Gastroesophageal sphincter (tissue), 4 donors: ENCODE data around the gene SLC13A4. TPM values are rescaled to one million over a fixed set of nuclear protein-coding genes. Genes with fewer than 3 reads are reported as not detected.

Source experiments
- ATAC-seq: fragments of 150-250 bp; one replicate; pipeline ENCODE4 v1.9.1; 2016; ENCODE audit warnings: mild to moderate bottlenecking, moderate library complexity
- H3K27ac ChIP-seq, 4 donors: fragments of 200-600 bp; sonication (generic) in 3 of 4; 1 replicate in 3 of 4; 2 replicates in 1 of 4; pipeline ENCODE4 v1.5.1; 2016 to 2019
- H3K27me3 ChIP-seq: fragments of 200-600 bp; sonication (generic); one replicate; pipeline ENCODE4 v1.5.1; 2019
- H3K36me3 ChIP-seq, 2 donors: fragments of 200-600 bp; sonication (generic); one replicate each; pipeline ENCODE4 v1.5.1; 2019; ENCODE audit warnings: control low read depth in 1 of 2
- H3K4me1 ChIP-seq, 3 donors: fragments of 200-600 bp; sonication (generic); 1 replicate in 2 of 3; 2 replicates in 1 of 3; pipeline ENCODE4 v1.5.1; 2016 to 2019; ENCODE audit warnings: control low read depth in 2 of 3
- H3K4me3 ChIP-seq, 2 donors: fragments of 200-600 bp; sonication (generic); one replicate each; pipeline ENCODE4 v1.5.1; 2019; ENCODE audit warnings: mild to moderate bottlenecking in 1 of 2, moderate library complexity in 1 of 2
- H3K9me3 ChIP-seq, 3 donors: fragments of 200-600 bp; sonication (generic); one replicate each; pipeline ENCODE4 v1.5.1; 2017 to 2019; ENCODE audit warnings: control low read depth in 2 of 3
- EP300 ChIP-seq: sonication (generic); formaldehyde crosslinking; IDR thresholded peaks from one replicate; pipeline ENCODE4 v1.6.1; 2017; ENCODE audit warnings: antibody characterized with exemption, mild to moderate bottlenecking
- POLR2A ChIP-seq, 2 donors: fragments of 450-650 bp; IDR thresholded peaks; one replicate each; pipeline ENCODE4 v1.6.1; 2017; ENCODE audit warnings: antibody characterized with exemption in 2 of 2, mild to moderate bottlenecking in 2 of 2, moderate library complexity in 1 of 2
- POLR2AphosphoS5 ChIP-seq: sonication (generic); formaldehyde crosslinking; IDR thresholded peaks from one replicate; pipeline ENCODE4 v1.6.1; 2017; ENCODE audit warnings: antibody characterized with exemption
- WGBS, 2 donors: methylation state at CpG; one replicate each; pipeline ENCODE4 v1.1.5; 2018; ENCODE audit warnings: low coverage in 1 of 2; 5-methylcytosine and 5-hydroxymethylcytosine counted together
- total RNA-seq, 4 donors: library from RNA; depleted of rRNA; stranded (reverse); fragments of >200 nt; gene quantifications; one replicate each; pipeline ENCODE4 v1.1.0, GENCODE V29; 2016
- TF ChIP-seq, protein P1 (sequence below), 4 experiments: fragments of 200-600 bp in 2 of 4; fragments of 450-650 bp in 2 of 4; sonication (generic) in 1 of 4; IDR thresholded peaks; one replicate each; pipeline ENCODE4 v1.5.1; 2017 to 2019; ENCODE audit warnings: antibody characterized with exemption in 4 of 4, mild to moderate bottlenecking in 2 of 4, moderate library complexity in 2 of 4

SLC13A4 gene
- total RNA-seq, 4 donors from 2014 or later: 0.27 to 1.7 TPM; not detected in 2

DNA sequence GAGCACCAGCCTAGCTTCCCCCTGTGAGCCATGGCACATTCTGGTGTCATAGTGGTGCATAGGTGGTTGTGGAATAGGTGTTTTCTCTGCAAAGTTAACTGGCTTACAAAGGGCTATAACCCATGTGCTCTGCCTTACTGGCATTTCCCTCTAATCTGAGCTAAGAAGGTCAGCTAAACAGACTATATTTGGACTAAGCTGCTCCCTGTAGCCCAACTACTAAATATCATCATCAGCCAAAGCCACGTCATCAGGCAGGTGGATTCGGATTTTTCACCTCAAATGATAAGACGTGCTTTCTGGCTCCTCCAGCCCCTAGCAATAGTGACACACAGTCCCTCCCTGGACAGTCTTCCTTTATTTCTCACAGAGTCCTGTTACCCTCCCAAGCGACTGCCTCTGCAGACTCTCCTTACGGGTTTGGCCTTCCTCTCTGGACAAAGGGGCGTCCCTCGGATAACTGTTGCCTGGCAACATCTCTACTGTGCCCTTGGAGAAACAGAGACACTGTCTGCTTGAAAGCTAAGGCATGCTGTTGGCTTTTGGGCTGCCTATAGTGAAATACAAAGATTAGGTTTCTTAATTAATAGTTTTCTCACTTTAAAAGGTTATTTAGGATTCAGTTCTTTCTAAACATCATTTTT, 9.1 kb downstream of the SLC13A4 start:
- no peak overlapping the region for H3K27ac ChIP-seq
- TF ChIP-seq EP300: no peak
- TF ChIP-seq, protein P1, sequence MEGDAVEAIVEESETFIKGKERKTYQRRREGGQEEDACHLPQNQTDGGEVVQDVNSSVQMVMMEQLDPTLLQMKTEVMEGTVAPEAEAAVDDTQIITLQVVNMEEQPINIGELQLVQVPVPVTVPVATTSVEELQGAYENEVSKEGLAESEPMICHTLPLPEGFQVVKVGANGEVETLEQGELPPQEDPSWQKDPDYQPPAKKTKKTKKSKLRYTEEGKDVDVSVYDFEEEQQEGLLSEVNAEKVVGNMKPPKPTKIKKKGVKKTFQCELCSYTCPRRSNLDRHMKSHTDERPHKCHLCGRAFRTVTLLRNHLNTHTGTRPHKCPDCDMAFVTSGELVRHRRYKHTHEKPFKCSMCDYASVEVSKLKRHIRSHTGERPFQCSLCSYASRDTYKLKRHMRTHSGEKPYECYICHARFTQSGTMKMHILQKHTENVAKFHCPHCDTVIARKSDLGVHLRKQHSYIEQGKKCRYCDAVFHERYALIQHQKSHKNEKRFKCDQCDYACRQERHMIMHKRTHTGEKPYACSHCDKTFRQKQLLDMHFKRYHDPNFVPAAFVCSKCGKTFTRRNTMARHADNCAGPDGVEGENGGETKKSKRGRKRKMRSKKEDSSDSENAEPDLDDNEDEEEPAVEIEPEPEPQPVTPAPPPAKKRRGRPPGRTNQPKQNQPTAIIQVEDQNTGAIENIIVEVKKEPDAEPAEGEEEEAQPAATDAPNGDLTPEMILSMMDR (IDR thresholded peaks at IDR 0.05): no peak
- no peaks in the 10 kb centered on the region for H3K36me3 ChIP-seq
- no peak overlapping the region for H3K4me3 ChIP-seq
- no peaks in the 10 kb centered on the region for H3K9me3 ChIP-seq
- peaks cover 25% of the 10 kb centered on the region for H3K27me3 ChIP-seq
- no peak for ATAC-seq
- WGBS, 2 donors: 34 to 63% methylated on average over 5 to 6 of the region's 7 CpGs
- peaks cover 0 to 8% (median 0%) of the 10 kb centered on the region in 3 donors for H3K4me1 ChIP-seq

DNA sequence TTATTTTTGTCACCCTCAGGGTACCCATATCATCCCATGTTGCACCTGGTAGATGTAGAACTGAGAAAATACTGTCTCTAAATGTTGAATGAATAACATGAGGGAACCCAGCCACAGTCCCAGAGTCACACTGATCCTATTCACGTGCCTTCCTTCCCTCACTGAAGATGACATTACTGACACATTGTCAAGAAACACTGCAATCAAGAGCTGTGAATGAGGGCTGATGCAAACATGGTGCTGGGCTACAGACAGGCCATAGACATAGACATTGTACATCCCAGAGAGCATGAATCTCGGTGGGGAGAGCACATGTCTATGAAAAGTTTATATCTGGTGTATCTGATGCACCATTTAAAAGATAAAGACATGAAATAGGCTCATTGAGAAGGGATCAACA, 9.8 kb downstream of the SLC13A4 start:
- TF ChIP-seq, protein P1 (IDR thresholded peaks at IDR 0.05): no peak
- no peak for TF ChIP-seq POLR2A (IDR thresholded peaks at IDR 0.05)
- Histone ChIP-seq H3K4me1 (peaks cover 0 to 8% (median 0%) of the 10 kb centered on the region in 3 donors), H3K27me3 (peaks cover 28% of the 10 kb centered on the region), H3K36me3 (no peaks in the 10 kb centered on the region), H3K27ac (no peak overlapping the region), H3K9me3 (no peaks in the 10 kb centered on the region), H3K4me3 (no peak overlapping the region)
- 87 to 100% methylated on average over 2 of the region's 2 CpGs for whole genome bisulfite sequencing, 2 donors
- ATAC-seq: no peak

DNA sequence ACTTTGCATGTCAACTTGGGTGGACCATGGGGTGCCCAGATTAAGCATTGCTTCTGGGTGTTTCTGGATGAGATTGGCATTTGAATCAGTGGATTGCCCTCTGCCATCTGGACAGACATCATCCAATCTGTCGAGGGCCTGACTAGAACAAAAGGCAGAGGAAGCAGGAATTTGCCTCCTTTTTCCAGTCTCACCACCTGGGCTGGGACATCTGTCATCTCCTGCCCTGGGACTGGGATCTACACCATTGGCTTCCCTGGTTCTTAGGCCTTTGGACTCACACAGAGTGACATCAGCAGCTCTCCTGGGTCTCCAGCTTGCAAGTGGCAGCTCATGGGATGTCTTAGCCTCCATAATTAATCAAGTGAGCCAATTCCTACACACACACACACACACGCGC, 10.3 kb downstream of the SLC13A4 start:
- H3K27ac ChIP-seq: no peak overlapping the region
- peaks cover 28% of the 10 kb centered on the region for H3K27me3 ChIP-seq
- H3K4me1 ChIP-seq: peaks cover 0 to 8% (median 0%) of the 10 kb centered on the region in 3 donors
- no peak for ATAC-seq
- no peaks in the 10 kb centered on the region for H3K36me3 ChIP-seq
- no peak overlapping the region for H3K4me3 ChIP-seq
- 69 to 100% methylated on average over 2 to 3 of the region's 3 CpGs for WGBS, 2 donors
- TF ChIP-seq POLR2AphosphoS5 (no peak), EP300 (no peak), POLR2A (IDR thresholded peaks at IDR 0.05) (no peak)
- TF ChIP-seq, protein P1 (IDR thresholded peaks at IDR 0.05): no peak
- no peaks in the 10 kb centered on the region for H3K9me3 ChIP-seq

- no peak for ATAC-seq
Measured at GRCh38 chr7:135716677-135717238, 11.2 kb downstream of the SLC13A4 start.

More at GRCh38 chr7:135716677-135717238, 11.2 kb downstream of the SLC13A4 start:
- no peak overlapping the region for H3K27ac ChIP-seq
- H3K4me3 ChIP-seq: no peak overlapping the region
- WGBS, 2 donors: 38 to 59% methylated on average over 4 to 9 of the region's 9 CpGs
- TF ChIP-seq POLR2A (IDR thresholded peaks at IDR 0.05) (no peak), POLR2AphosphoS5 (no peak), EP300 (no peak)
- TF ChIP-seq, protein P1 (IDR thresholded peaks at IDR 0.05): no peak
- H3K27me3 ChIP-seq: peaks cover 27% of the 10 kb centered on the region
- H3K4me1 ChIP-seq: peaks cover 0 to 8% (median 0%) of the 10 kb centered on the region in 3 donors
- H3K36me3 ChIP-seq: no peaks in the 10 kb centered on the region
- H3K9me3 ChIP-seq: no peaks in the 10 kb centered on the region
